Effector memory CD8-positive, alpha-beta T cell (primary cell): ENCODE measurements around the gene DOCK2.
"Not testable (repeated sequence)": the region's sequence is repeated elsewhere in the genome, so short reads cannot be mapped to it uniquely, and the experiment has no call there.

Source experiments
- ATAC-seq: fragments of 150-1000 bp; cut with Tn5 transposase; replicated peaks from 2 replicates; pipeline ENCODE4 v1.10.0; 2021; ENCODE audit warnings: mild to moderate bottlenecking, moderate library complexity
- DNase-seq, 3 experiments: peaks; one replicate each; pipeline ENCODE4 v3.0.0; 2021
- H3K27ac Mint-ChIP-seq, 2 donors: one replicate each; pipeline ENCODE4 v1.8.0; 2022; ENCODE audit warnings: mild to moderate bottlenecking in 2 of 2, mixed read lengths in 2 of 2, moderate library complexity in 2 of 2
- H3K27me3 Mint-ChIP-seq, 2 donors: one replicate each; pipeline ENCODE4 v1.8.0; 2022; ENCODE audit warnings: mixed read lengths in 2 of 2
- H3K36me3 Mint-ChIP-seq: one replicate; pipeline ENCODE4 v1.8.0; 2022; ENCODE audit warnings: mild to moderate bottlenecking, moderate library complexity, mixed read lengths; ENCODE audit not compliant: insufficient read depth
- H3K4me1 Mint-ChIP-seq, 2 donors: one replicate each; pipeline ENCODE4 v1.8.0; 2022; ENCODE audit warnings: low read depth in 2 of 2, mixed read lengths in 2 of 2
- H3K4me3 Mint-ChIP-seq, 2 donors: one replicate each; pipeline ENCODE4 v1.8.0; 2022; ENCODE audit warnings: mild to moderate bottlenecking in 2 of 2, mixed read lengths in 2 of 2, moderate library complexity in 2 of 2
- H3K9me3 Mint-ChIP-seq, 2 donors: one replicate each; pipeline ENCODE4 v1.8.0; 2022; ENCODE audit warnings: mixed read lengths in 2 of 2
- total RNA-seq, 9 experiments: gene quantifications; one replicate each; lab custom pipeline; 2026; lab: John Stamatoyannopoulos, UW

The DOCK2 gene
- total RNA-seq = 318 to 778 (median 429) reads per million in 9 experiments

DNA sequence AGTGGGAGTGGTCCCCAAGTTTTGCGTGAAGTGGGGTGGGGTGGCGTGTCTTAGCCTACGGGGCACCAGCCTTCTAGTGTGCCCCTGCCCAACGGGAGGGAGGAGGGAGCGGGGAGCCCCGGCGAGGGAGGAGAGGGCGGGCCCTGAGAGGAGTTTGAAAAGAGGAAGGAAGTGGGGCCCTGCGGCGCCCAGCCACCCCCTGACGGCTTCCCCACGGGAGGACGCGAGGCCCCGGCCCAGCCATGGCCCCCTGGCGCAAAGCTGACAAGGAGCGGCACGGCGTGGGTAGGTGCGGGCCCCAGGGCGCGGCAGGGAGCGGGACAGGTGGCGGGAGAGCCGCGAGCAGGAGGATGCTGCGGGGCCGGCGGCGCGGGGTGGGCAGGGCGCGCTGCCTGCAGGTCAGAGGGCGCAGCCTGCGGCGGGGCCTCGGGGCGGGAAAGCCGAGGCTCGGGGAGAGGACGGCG is at the start of gene DOCK2:
DOCK2 (plus strand) TSS at position 191 of the 464 bp plus-strand sequence; CDS start at position 243, 52 bp downstream.
- DNase-seq = peak; percentile 45 to 54 (median 50)
- peak; percentile 75 for ATAC-seq
- Mint-ChIP-seq H3K9me3 (no peaks in the 10 kb centered on the region), H3K27me3 (no peaks in the 10 kb centered on the region), H3K36me3 (peaks cover 26% of the 10 kb centered on the region), H3K27ac (peak within 1 kb of the TSS; percentile 96), H3K4me3 (peak within 1 kb of the TSS; percentile 97 to 98), H3K4me1 (peaks cover 45 to 52% of the 10 kb centered on the region in 2 donors)

DNA sequence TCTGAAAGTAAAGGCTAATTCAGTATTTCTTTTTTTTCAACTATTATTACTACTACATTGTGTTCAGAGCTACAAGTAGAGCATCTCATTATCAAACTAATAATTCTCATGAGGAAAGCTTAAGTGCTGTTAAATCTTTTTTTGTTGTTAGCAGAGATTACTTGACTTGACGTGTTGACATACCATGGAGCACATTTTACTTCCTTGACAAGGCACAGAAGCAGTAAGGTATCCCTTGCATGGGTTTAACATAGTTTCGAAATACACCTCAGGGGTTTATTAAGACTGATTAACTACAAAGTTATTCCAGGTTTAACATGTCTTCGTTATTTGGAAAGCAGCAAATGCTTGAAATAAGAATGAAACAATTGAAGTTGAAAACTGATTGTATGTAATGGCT is 46.5 kb upstream of the DOCK2 start:
- ATAC-seq (no peak), DNase-seq (no peak)
- peaks cover 32% of the 10 kb centered on the region for H3K36me3 Mint-ChIP-seq
- H3K9me3 Mint-ChIP-seq = no peaks in the 10 kb centered on the region
- H3K4me3 Mint-ChIP-seq = no peak overlapping the region
- H3K4me1 Mint-ChIP-seq = peaks cover 0 to 5% of the 10 kb centered on the region in 2 donors
- no peak overlapping the region for H3K27ac Mint-ChIP-seq
- no peaks in the 10 kb centered on the region for H3K27me3 Mint-ChIP-seq

DNA sequence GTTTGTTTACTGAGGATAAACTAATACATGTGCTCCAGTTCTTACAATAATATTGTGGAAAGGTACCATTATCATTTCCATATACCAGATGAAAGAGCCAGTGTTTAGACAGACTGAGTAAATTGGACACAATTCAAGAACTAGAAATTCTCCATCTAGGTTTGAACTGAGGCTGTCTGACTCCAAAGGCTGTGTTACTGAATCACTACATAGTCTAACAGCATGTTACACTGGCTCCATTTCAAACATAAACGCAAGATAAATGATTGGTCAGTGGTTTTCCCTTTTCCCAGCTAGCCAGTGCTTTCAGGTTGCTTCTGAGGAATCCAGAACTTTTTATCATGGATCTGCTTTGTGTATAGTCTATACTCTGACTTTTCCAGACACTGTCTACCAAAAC is 45.4 kb upstream of the DOCK2 start:
- Mint-ChIP-seq H3K27ac (no peak overlapping the region), H3K36me3 (peaks cover 32% of the 10 kb centered on the region), H3K4me1 (no peaks in the 10 kb centered on the region), H3K27me3 (no peaks in the 10 kb centered on the region), H3K9me3 (no peaks in the 10 kb centered on the region), H3K4me3 (no peak overlapping the region)
- DNase-seq (no peak), ATAC-seq (no peak)

DNA sequence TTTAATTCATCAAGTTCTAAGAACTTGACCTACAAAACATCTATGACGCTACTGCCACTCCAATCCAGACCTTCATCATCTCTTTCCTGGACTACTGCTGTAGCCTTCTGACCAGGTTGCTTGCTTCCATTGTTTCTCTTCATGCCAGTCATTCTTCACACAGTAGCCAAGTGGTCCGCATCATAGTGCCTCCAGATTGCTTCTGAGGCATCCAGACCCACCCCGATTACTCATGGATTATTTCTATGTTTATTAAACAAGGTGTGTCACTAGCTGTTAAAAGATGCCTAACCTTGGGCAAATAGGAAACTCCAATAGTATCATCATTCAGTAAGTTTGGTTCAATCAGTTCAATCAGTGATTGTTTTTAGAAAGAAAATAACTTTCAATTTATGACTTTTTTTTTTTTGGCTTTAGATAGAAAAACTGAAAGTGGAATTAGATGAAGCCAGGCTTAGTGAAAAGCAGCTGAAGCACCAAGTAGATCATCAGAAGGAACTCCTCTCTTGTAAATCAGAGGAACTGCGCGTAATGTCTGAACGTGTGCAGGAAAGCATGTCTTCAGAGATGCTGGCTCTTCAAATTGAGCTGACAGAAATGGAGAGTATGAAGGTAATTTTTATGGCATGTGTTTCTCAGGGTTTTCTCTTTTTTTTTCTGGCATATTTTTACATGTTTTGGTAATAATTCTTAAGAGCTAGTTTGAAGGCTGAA is 44.0 kb upstream of the DOCK2 start:
- Mint-ChIP-seq H3K27ac (peak overlapping the region in 1 of 2 donors; percentile 22), H3K4me3 (no peak overlapping the region), H3K4me1 (no peaks in the 10 kb centered on the region), H3K9me3 (no peaks in the 10 kb centered on the region), H3K27me3 (no peaks in the 10 kb centered on the region), H3K36me3 (peaks cover 32% of the 10 kb centered on the region)
- ATAC-seq (no peak), DNase-seq (no peak)

DNA sequence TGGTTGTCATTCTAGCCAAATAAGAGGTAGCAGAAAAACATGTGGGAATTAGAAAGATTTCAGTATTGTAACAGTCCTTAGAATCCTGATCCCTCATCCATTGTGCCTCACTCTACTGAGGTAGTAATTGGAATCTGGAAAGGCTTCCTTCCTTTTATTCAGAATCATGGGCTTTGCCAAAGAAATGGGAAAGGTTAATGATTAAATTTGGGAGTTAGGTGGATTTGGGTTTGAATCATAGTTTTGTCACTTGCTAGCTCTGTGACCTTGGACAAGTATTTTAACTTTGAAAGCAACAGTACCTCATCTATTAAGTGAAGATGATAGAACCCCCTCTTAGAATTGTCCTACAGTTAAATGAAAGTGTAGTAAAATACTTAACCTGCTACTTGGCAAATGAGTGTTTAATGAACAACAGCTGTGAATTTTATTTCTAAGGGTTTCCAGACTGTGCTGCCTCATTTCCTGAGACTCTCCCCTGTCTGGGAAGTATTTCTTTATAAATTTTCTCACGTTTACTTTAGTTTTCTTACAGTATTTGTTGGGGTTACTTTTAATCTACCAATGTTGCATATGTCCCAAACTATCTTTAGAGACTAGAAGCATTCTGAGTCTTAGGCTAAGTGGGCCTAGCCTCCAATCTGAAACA is 41.8 kb upstream of the DOCK2 start:
- no peaks in the 10 kb centered on the region for H3K9me3 Mint-ChIP-seq
- H3K36me3 Mint-ChIP-seq = peaks cover 25% of the 10 kb centered on the region
- DNase-seq = no peak
- no peak overlapping the region for H3K4me3 Mint-ChIP-seq
- ATAC-seq = no peak
- no peaks in the 10 kb centered on the region for H3K27me3 Mint-ChIP-seq
- H3K4me1 Mint-ChIP-seq = no peaks in the 10 kb centered on the region
- no peak overlapping the region for H3K27ac Mint-ChIP-seq

DNA sequence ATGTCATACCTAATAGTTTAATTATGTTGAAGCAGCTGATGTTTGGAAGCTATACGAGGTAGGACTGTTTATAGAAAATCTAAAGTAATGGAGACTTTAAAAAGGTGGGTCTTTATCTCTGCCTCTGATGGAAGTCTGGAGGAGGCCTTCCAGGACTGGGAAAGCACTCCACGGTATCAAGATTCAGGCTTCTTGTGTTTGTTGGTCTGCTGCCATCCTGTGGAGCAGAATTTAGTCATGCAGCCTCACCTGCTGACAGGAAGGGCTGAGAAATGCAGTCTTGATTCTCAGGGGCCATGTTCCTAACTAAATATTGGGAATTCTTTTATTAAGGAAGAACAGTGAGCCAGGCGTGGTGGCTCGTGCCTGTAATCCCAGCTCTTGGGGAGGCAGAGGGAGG is 37.6 kb upstream of the DOCK2 start:
- ATAC-seq = no peak
- no peaks in the 10 kb centered on the region for H3K4me1 Mint-ChIP-seq
- DNase-seq = no peak
- H3K9me3 Mint-ChIP-seq = no peaks in the 10 kb centered on the region
- peaks cover 4% of the 10 kb centered on the region for H3K36me3 Mint-ChIP-seq
- peak overlapping the region in 1 of 2 donors; percentile 70 for H3K27ac Mint-ChIP-seq
- no peaks in the 10 kb centered on the region for H3K27me3 Mint-ChIP-seq
- H3K4me3 Mint-ChIP-seq = no peak overlapping the region

DNA sequence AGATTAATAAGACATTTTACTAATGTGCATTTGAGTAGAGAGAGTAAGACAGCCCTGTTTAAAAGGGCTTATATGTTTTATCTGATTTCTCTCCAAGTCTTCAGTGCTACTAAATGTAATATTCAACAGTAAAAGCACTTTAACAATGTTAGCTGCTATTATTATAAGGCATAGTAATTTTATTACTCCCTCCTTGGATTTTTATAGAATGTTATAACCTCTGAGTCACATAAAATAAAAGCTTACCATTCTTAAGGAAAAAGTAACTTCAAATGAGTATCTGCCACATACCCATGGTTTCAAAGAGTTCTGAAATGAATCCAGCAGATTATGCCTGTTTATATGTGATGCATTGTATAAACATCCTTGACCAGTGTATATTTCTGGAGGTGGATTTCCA is 34.5 kb upstream of the DOCK2 start:
- peaks cover 3% of the 10 kb centered on the region for H3K36me3 Mint-ChIP-seq
- H3K4me3 Mint-ChIP-seq = no peak overlapping the region
- no peak for DNase-seq
- H3K4me1 Mint-ChIP-seq = no peaks in the 10 kb centered on the region
- H3K9me3 Mint-ChIP-seq = no peaks in the 10 kb centered on the region
- no peak overlapping the region for H3K27ac Mint-ChIP-seq
- H3K27me3 Mint-ChIP-seq = peaks cover 2 to 17% of the 10 kb centered on the region in 2 donors
- ATAC-seq = no peak

DNA sequence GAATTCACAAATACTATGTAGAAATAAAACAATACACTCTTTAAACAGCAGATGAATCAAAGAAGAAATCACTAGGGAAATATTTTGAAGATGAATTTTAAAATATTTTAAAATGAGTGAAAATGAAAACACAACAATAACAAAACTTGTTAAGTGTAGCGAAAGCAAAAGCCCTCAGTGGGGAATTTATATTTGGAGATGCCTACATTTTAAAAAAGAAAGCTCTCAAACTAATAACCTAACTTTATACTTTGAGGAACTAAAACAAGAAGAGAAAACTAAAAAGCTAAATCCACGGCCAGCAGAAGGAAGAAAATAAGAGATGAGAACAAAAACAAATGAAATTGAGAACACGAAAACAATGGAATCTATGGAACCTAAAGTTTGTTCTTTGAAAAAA is 30.8 kb upstream of the DOCK2 start:
- Mint-ChIP-seq H3K9me3 (peaks cover 4 to 7% of the 10 kb centered on the region in 2 donors), H3K36me3 (peaks cover 1% of the 10 kb centered on the region), H3K4me1 (no peaks in the 10 kb centered on the region), H3K27ac (no peak overlapping the region), H3K27me3 (peaks cover 8 to 20% of the 10 kb centered on the region in 2 donors), H3K4me3 (no peak overlapping the region)
- no peak for DNase-seq
- ATAC-seq = no peak

DNA sequence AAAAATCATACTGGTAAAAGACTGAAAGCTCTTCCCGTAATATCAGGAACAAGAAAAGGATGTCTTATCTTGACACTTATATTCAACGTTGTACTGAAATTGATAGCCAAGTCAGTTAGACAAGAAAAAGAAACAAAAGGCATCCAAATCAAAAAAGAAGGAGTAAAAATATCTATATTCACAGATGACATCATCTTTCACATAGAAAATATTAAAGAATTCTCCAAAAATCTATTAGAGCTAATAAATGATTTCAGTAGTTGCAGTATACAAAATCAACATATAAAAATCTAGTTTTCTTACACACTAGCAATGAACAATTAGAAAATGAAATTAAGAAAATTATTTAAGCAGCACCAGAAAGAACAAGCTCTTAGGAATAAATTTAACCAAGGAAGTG is 29.2 kb upstream of the DOCK2 start:
- Mint-ChIP-seq H3K36me3 (peaks cover 2% of the 10 kb centered on the region), H3K27me3 (peaks cover 24 to 25% of the 10 kb centered on the region in 2 donors), H3K9me3 (peaks cover 4 to 7% of the 10 kb centered on the region in 2 donors), H3K4me1 (no peaks in the 10 kb centered on the region), H3K27ac (no peak overlapping the region), H3K4me3 (no peak overlapping the region)
- ATAC-seq = no peak
- no peak for DNase-seq

DNA sequence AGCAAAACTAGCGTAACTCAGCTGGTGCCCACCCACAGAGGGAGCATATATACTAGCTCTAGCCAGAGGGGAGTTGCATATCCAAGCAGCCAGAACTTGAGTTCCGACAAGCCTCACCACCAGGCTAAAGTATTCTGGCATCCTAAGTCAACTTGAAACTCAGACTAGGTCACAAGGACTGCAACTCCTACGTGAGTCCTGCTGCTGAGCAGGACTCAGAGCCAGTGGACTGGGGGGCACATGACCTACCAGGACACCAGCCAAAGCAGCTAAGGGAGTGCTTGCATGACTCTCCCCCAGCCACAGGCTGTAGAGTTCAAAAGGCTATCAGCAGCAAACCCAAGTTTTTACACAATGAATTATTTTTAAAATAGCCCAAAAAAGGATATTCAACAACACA is 27.4 kb upstream of the DOCK2 start:
- Mint-ChIP-seq H3K9me3 (peaks cover 5 to 7% of the 10 kb centered on the region in 2 donors), H3K4me3 (no peak overlapping the region), H3K36me3 (peaks cover 3% of the 10 kb centered on the region), H3K27ac (no peak overlapping the region), H3K27me3 (peaks cover 28 to 30% of the 10 kb centered on the region in 2 donors), H3K4me1 (no peaks in the 10 kb centered on the region)
- DNase-seq = no peak
- ATAC-seq = no peak

DNA sequence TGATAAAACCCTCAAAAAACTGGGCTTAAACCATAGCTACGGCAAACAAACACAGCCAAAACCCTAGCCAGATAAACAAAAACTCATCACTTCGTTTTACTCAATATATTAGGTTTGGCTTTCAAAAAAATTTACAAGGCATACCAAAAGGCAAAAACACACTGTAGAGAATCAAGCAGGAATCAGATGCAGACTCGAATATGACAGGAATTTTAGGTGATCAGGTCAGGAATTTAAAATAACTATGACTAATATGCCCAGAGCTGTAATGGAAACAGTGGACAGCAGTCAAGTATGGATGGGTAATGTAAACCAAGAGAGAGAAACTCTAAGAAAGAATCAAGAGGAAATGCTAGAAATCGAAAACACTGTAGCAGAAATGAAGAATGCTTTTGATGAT is 26.5 kb upstream of the DOCK2 start:
- Mint-ChIP-seq H3K9me3 (peaks cover 5 to 7% of the 10 kb centered on the region in 2 donors), H3K36me3 (peaks cover 3% of the 10 kb centered on the region), H3K27ac (no peak overlapping the region), H3K27me3 (peaks cover 28 to 30% of the 10 kb centered on the region in 2 donors), H3K4me1 (no peaks in the 10 kb centered on the region), H3K4me3 (no peak overlapping the region)
- no peak for ATAC-seq
- no peak for DNase-seq

DNA sequence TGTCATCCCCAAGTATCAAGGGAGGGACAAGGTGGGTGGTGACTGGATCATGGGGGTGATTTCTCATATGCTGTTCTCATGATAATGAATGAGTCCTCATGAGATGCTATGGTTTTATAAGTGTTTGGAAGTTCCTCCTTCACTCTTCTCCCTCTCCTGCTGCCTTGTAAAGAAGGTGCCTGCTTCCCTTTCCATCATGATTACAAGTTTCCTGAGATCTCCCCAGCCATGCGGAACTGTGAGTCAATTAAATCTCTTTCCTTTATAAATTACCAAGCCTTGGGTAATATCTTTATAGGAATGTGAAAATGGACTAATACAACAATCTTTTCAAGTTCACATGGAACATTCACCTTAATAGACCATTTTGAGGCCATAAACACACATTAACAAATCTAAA is 21.5 kb upstream of the DOCK2 start:
- no peak overlapping the region for H3K4me3 Mint-ChIP-seq
- H3K36me3 Mint-ChIP-seq = peaks cover 3% of the 10 kb centered on the region
- peaks cover 22 to 27% of the 10 kb centered on the region in 2 donors for H3K27me3 Mint-ChIP-seq
- no peak overlapping the region for H3K27ac Mint-ChIP-seq
- DNase-seq (no peak), ATAC-seq (no peak)
- peaks cover 4 to 5% of the 10 kb centered on the region in 2 donors for H3K9me3 Mint-ChIP-seq
- H3K4me1 Mint-ChIP-seq = no peaks in the 10 kb centered on the region

DNA sequence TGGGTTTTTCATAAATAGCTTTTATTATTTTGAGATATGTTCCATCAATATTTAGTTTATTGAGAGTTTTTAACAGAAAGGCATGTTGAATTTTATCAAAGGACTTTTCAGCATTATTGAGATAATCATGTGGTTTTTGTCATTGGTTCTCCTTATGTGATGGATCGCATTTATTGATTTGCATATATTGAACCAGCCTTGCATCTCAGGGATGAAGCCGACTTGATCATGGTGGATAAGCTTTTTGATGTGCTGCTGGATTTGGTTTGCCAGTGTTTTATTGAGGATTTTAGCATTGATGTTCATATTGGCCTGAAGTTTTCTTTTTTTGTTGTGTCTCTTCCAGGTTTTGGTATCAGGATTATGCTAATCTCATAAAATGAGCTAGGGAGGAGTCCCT is 12.8 kb upstream of the DOCK2 start:
- H3K4me3 Mint-ChIP-seq, H3K9me3 Mint-ChIP-seq, DNase-seq, H3K36me3 Mint-ChIP-seq, H3K4me1 Mint-ChIP-seq, H3K27me3 Mint-ChIP-seq, ATAC-seq: not testable (repeated sequence)
- H3K27ac Mint-ChIP-seq = peak overlapping the region in 1 of 2 donors; percentile 19

DNA sequence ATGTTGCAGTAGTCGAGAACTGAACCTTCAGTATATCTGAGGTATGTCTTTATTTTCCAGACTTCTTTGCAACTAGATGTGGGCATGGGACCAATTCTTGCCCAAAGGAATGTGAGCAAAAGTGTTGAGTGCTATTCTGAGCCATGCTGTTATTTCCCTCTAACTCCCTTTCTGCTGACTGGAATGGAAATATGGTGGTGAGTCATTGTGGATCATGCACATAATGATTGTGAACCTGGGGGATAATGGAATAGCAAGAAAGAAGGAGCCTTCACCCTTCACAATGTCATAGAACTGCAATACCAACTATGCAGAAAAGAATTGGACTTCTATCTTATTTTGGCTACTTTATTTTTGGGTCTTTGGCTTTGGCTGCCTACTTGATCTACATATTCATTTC is 10.3 kb upstream of the DOCK2 start:
- DNase-seq (no peak), ATAC-seq (no peak)
- peaks cover 0 to 7% of the 10 kb centered on the region in 2 donors for H3K4me1 Mint-ChIP-seq
- no peaks in the 10 kb centered on the region for H3K9me3 Mint-ChIP-seq
- peaks cover 0 to 9% of the 10 kb centered on the region in 2 donors for H3K27me3 Mint-ChIP-seq
- H3K36me3 Mint-ChIP-seq = no peaks in the 10 kb centered on the region
- no peak overlapping the region for H3K27ac Mint-ChIP-seq
- H3K4me3 Mint-ChIP-seq = no peak overlapping the region
